SK-N-SH treated with all-trans-retinoic acid at 6 μM for 48 hours (cell line): ENCODE measurements around the gene CAV1.
"Not testable (repeated sequence)": the region's sequence is repeated elsewhere in the genome, so short reads cannot be mapped to it uniquely, and the experiment has no call there.

ENCODE experiments used
- ATAC-seq: fragments of 200-7000 bp; cut with Tn5 transposase; 3 replicates; pipeline ENCODE4 v1.9.1; 2020; ENCODE audit warnings: mild to moderate bottlenecking, moderate library complexity
- ARNTL ChIP-seq: fragments of 450-650 bp; formaldehyde crosslinking; IDR thresholded peaks from 2 replicates; pipeline ENCODE4 v1.5.0; 2020; ENCODE audit warnings: low read depth, mild to moderate bottlenecking, moderate library complexity, borderline replicate concordance
- BACH2 ChIP-seq: fragments of 250-450 bp; sonication (Bioruptor Pico); IDR thresholded peaks from 2 replicates; pipeline ENCODE4 v1.9.0; 2021; ENCODE audit warnings: mild to moderate bottlenecking, borderline replicate concordance
- CREB5 ChIP-seq: fragments of 250-450 bp; sonication (Bioruptor Pico); IDR thresholded peaks from 2 replicates; pipeline ENCODE4 v1.5.1; 2020; ENCODE audit warnings: low read depth, mild to moderate bottlenecking, moderate library complexity
- CSDC2 ChIP-seq: fragments of 250-450 bp; sonication (Bioruptor Pico); IDR thresholded peaks from 2 replicates; pipeline ENCODE4 v1.5.0; 2020; ENCODE audit warnings: mild to moderate bottlenecking, moderate library complexity
- CSRNP3 ChIP-seq: fragments of 250-450 bp; sonication (Bioruptor Pico); IDR thresholded peaks from 2 replicates; pipeline ENCODE4 v1.5.1; 2021; ENCODE audit warnings: mild to moderate bottlenecking, moderate library complexity
- ESRRG ChIP-seq: fragments of 250-450 bp; sonication (Bioruptor Pico); IDR thresholded peaks from 2 replicates; pipeline ENCODE4 v1.6.1; 2021; ENCODE audit warnings: mild to moderate bottlenecking
- GLIS3 ChIP-seq: fragments of 250-450 bp; sonication (Bioruptor Pico); IDR thresholded peaks from 2 replicates; pipeline ENCODE4 v1.5.0; 2020; ENCODE audit warnings: mild to moderate bottlenecking, moderate library complexity
- ISL1 ChIP-seq: fragments of 250-450 bp; sonication (Bioruptor Pico); IDR thresholded peaks from 2 replicates; pipeline ENCODE4 v2.1.2; 2022; ENCODE audit warnings: mild to moderate bottlenecking, moderate library complexity
- OSR1 ChIP-seq: fragments of 250-450 bp; sonication (Bioruptor Pico); IDR thresholded peaks from 2 replicates; pipeline ENCODE4 v1.8.0; 2022; ENCODE audit warnings: moderate library complexity, mild to moderate bottlenecking, inconsistent platforms
- PATZ1 ChIP-seq: fragments of 250-450 bp; sonication (Bioruptor Pico); IDR thresholded peaks from 2 replicates; pipeline ENCODE4 v1.8.0; 2020; ENCODE audit warnings: mild to moderate bottlenecking, moderate library complexity, borderline replicate concordance
- PPARA ChIP-seq: fragments of 250-450 bp; sonication (Bioruptor Pico); IDR thresholded peaks from 2 replicates; pipeline ENCODE4 v1.5.0; 2020; ENCODE audit warnings: mild to moderate bottlenecking, borderline replicate concordance
- RARB ChIP-seq: fragments of 250-450 bp; sonication (Bioruptor Pico); IDR thresholded peaks from 2 replicates; pipeline ENCODE4 v1.8.0; 2021; ENCODE audit warnings: mild to moderate bottlenecking, moderate library complexity
- SNAI2 ChIP-seq: fragments of 250-450 bp; sonication (Bioruptor Pico); IDR thresholded peaks from 2 replicates; pipeline ENCODE4 v1.5.0; 2020; ENCODE audit warnings: mild to moderate bottlenecking, moderate library complexity
- TOX ChIP-seq: fragments of 250-450 bp; sonication (Bioruptor Pico); IDR thresholded peaks from 2 replicates; pipeline ENCODE4 v1.8.0; 2021; ENCODE audit warnings: mild to moderate bottlenecking, moderate library complexity, borderline replicate concordance
- ZC3H10 ChIP-seq: fragments of 250-450 bp; sonication (Bioruptor Pico); IDR thresholded peaks from 2 replicates; pipeline ENCODE4 v1.5.1; 2021; ENCODE audit warnings: mild to moderate bottlenecking, moderate library complexity
- ZFP3 ChIP-seq: fragments of 250-450 bp; sonication (Bioruptor Pico); IDR thresholded peaks from 2 replicates; pipeline ENCODE4 v1.5.0; 2020; ENCODE audit warnings: mild to moderate bottlenecking, moderate library complexity
- ZFP30 ChIP-seq: fragments of 450-650 bp; formaldehyde crosslinking; IDR thresholded peaks from 2 replicates; pipeline ENCODE4 v1.5.0; 2022; ENCODE audit warnings: mild to moderate bottlenecking, moderate library complexity
- ZNF565 ChIP-seq: fragments of 450-650 bp; formaldehyde crosslinking; conservative IDR thresholded peaks from 2 replicates; pipeline ENCODE4 v1.5.0; 2020; ENCODE audit warnings: low read depth, mild to moderate bottlenecking, moderate library complexity
- ZNF70 ChIP-seq: fragments of 450-650 bp; formaldehyde crosslinking; IDR thresholded peaks from 2 replicates; pipeline ENCODE4 v1.5.0; 2020; ENCODE audit warnings: mild to moderate bottlenecking, moderate library complexity
- ZNF8 ChIP-seq: fragments of 450-650 bp; formaldehyde crosslinking; IDR thresholded peaks from 2 replicates; pipeline ENCODE4 v1.5.0; 2020; ENCODE audit warnings: mild to moderate bottlenecking, moderate library complexity
- TF ChIP-seq, protein P1 (sequence below): fragments of 250-450 bp; sonication (Bioruptor Pico); IDR thresholded peaks from 2 replicates; pipeline ENCODE4 v1.5.0; 2020; ENCODE audit warnings: mild to moderate bottlenecking, moderate library complexity

Gene CAV1

DNA sequence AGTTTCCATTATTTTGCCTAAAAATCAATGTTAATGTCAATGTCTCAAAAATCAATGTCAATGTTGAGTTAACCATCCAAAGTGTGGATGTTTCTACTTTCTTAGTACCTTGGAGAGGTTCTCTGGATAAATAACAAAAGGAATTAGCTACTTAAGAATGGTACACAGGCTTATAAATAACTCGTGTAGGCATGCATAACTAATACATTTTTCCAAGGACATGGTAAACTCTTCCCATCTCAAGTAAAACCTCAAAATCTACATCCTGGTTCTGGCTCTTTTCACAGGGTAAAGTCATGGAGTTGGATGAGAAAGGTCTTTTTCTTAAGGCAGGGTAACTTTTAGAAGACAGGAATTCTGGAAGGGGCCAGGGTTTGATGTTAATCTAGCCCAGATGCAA is 59.9 kb downstream of the CAV1 start:
- no peak for ATAC-seq
- TF ChIP-seq ESRRG (CRISPR knock-in tag): no peak
- no peak for TF ChIP-seq RARB (CRISPR knock-in tag)
- no peak for TF ChIP-seq CREB5
- no peak for TF ChIP-seq ZNF8 (CRISPR knock-in tag)
- TF ChIP-seq ZFP30 (CRISPR knock-in tag): no peak
- TF ChIP-seq PATZ1 (CRISPR knock-in tag): no peak
- no peak for TF ChIP-seq PPARA

DNA sequence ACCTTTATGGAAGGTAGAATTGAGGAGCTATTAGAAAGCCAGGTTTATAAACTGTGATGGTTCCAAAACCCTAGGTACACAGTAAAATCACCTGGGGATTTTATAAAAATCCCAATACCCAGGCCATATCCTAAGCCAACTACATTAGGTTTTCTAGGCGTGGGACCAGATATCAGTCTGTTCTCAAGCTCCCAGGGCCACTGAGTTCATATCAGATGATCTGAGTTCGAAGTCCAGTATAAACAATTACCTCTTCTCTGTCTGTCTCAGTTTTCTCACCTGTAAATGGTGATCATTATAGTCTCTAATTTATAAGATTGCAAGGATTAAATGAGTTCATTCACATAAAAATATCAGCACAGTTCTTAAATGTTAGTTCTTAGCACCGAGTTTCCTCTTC is 60.6 kb downstream of the CAV1 start:
- no peak for ATAC-seq
- TF ChIP-seq CSRNP3 (CRISPR knock-in tag) (no peak), ARNTL (CRISPR knock-in tag) (no peak), BACH2 (no peak), ZFP3 (CRISPR knock-in tag) (no peak), ISL1 (no peak), RARB (CRISPR knock-in tag) (no peak), ZNF70 (CRISPR knock-in tag) (no peak), ESRRG (CRISPR knock-in tag) (no peak), ZNF8 (CRISPR knock-in tag) (no peak), ZC3H10 (CRISPR knock-in tag) (no peak), OSR1 (CRISPR knock-in tag) (no peak), SNAI2 (CRISPR knock-in tag) (no peak), ZNF565 (no peak), PATZ1 (CRISPR knock-in tag) (no peak), ZFP30 (CRISPR knock-in tag) (no peak), TOX (no peak), CSDC2 (CRISPR knock-in tag) (no peak), GLIS3 (CRISPR knock-in tag) (no peak), CREB5 (no peak)
- TF ChIP-seq, protein P1, sequence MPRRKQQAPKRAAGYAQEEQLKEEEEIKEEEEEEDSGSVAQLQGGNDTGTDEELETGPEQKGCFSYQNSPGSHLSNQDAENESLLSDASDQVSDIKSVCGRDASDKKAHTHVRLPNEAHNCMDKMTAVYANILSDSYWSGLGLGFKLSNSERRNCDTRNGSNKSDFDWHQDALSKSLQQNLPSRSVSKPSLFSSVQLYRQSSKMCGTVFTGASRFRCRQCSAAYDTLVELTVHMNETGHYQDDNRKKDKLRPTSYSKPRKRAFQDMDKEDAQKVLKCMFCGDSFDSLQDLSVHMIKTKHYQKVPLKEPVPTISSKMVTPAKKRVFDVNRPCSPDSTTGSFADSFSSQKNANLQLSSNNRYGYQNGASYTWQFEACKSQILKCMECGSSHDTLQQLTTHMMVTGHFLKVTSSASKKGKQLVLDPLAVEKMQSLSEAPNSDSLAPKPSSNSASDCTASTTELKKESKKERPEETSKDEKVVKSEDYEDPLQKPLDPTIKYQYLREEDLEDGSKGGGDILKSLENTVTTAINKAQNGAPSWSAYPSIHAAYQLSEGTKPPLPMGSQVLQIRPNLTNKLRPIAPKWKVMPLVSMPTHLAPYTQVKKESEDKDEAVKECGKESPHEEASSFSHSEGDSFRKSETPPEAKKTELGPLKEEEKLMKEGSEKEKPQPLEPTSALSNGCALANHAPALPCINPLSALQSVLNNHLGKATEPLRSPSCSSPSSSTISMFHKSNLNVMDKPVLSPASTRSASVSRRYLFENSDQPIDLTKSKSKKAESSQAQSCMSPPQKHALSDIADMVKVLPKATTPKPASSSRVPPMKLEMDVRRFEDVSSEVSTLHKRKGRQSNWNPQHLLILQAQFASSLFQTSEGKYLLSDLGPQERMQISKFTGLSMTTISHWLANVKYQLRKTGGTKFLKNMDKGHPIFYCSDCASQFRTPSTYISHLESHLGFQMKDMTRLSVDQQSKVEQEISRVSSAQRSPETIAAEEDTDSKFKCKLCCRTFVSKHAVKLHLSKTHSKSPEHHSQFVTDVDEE (CRISPR knock-in tag): no peak
- TF ChIP-seq, all 23 proteins: peak for 0

DNA sequence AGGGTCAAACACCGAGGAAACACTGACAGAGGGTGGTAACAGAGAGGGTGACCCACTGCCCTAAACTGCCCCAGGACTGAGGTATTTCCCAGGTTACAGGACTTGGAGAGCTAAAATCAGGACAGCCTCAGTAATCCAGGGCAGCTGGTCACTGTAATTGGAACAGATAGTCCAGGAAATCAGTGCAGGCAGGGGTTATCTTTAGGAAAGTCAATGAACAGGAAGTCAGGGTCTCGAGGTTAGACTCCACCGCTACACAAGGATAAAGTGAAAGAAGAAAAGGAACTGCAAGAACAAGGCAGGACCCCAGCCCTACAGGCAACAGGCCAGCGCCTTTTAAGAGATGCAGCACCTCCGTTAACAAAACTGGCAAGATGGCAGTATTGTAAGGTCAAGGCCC is 61.1 kb downstream of the CAV1 start:
- TF ChIP-seq ZC3H10 (CRISPR knock-in tag) (no peak), CSDC2 (CRISPR knock-in tag) (no peak), ISL1 (no peak), ZFP30 (CRISPR knock-in tag) (no peak), ZNF565 (no peak), ZNF70 (CRISPR knock-in tag) (no peak)
- TF ChIP-seq, protein P1 (CRISPR knock-in tag): no peak
- ATAC-seq: no peak

GRCh38 chr7:116587200-116587599 is 62.4 kb downstream of the CAV1 start:
- not testable (repeated sequence) for ATAC-seq
